Measurements from ENCODE around the gene PGAP3.
A peak's percentile ranks its signal among the peaks of the same experiment; 100 is the strongest.

The PGAP3 gene

GRCh38 chr17:39703913-39704312, 16.1 kb upstream of the PGAP3 start:
- Mint-ChIP-seq H3K4me1 (peaks cover 57% of the 10 kb centered on the region), H3K27me3 (ENCODE audit: low read depth) (no peaks in the 10 kb centered on the region), H3K9me3 (no peaks in the 10 kb centered on the region), H3K36me3 (ENCODE audit: low read depth) (peaks cover 18% of the 10 kb centered on the region), H3K4me3 (peak overlapping the region in 2 of 3 experiments; percentile 66 to 98), H3K27ac (peak overlapping the region; percentile 60 to 83 (median 71))
- no peak for TF ChIP-seq CTCF (IDR thresholded peaks at IDR 0.05; ENCODE audit: unreplicated experiment in 3 of 3)

GRCh38 chr17:39702901-39703893, 15.3 kb upstream of the PGAP3 start:
- H3K36me3 Mint-ChIP-seq (ENCODE audit: low read depth) = peaks cover 13% of the 10 kb centered on the region
- H3K27me3 Mint-ChIP-seq (ENCODE audit: low read depth) = no peaks in the 10 kb centered on the region
- peak overlapping the region; percentile 60 to 96 (median 83) for H3K27ac Mint-ChIP-seq
- peak overlapping the region; percentile 90 to 98 (median 97) for H3K4me3 Mint-ChIP-seq
- TF ChIP-seq CTCF (IDR thresholded peaks at IDR 0.05; ENCODE audit: unreplicated experiment in 3 of 3) = no peak
- no peaks in the 10 kb centered on the region for H3K9me3 Mint-ChIP-seq
- H3K4me1 Mint-ChIP-seq = peaks cover 54% of the 10 kb centered on the region

- Mint-ChIP-seq H3K4me3 (peak overlapping the region; percentile 90 to 98 (median 97)), H3K4me1 (peaks cover 49% of the 10 kb centered on the region), H3K36me3 (ENCODE audit: low read depth) (peaks cover 4% of the 10 kb centered on the region), H3K27ac (peak overlapping the region; percentile 83 to 96 (median 94)), H3K27me3 (ENCODE audit: low read depth) (no peaks in the 10 kb centered on the region), H3K9me3 (no peaks in the 10 kb centered on the region)
- TF ChIP-seq CTCF (IDR thresholded peaks at IDR 0.05; ENCODE audit: unreplicated experiment in 3 of 3) = no peak
Measured at GRCh38 chr17:39701784-39702422, 14.0 kb upstream of the PGAP3 start.

- Mint-ChIP-seq H3K4me3 (peak overlapping the region; percentile 90 to 98 (median 97)), H3K4me1 (peaks cover 48% of the 10 kb centered on the region), H3K27ac (peak overlapping the region; percentile 83 to 96 (median 94)), H3K36me3 (ENCODE audit: low read depth) (peaks cover 4% of the 10 kb centered on the region), H3K27me3 (ENCODE audit: low read depth) (no peaks in the 10 kb centered on the region), H3K9me3 (no peaks in the 10 kb centered on the region)
- no peak for TF ChIP-seq CTCF (IDR thresholded peaks at IDR 0.05; ENCODE audit: unreplicated experiment in 3 of 3)
Measured at GRCh38 chr17:39701012-39701783, 13.3 kb upstream of the PGAP3 start.

GRCh38 chr17:39700148-39700987, 12.5 kb upstream of the PGAP3 start:
- no peak for TF ChIP-seq CTCF (IDR thresholded peaks at IDR 0.05; ENCODE audit: unreplicated experiment in 3 of 3)
- H3K4me1 Mint-ChIP-seq = peaks cover 42% of the 10 kb centered on the region
- peak overlapping the region; percentile 90 to 98 (median 97) for H3K4me3 Mint-ChIP-seq
- peaks cover 4% of the 10 kb centered on the region for H3K36me3 Mint-ChIP-seq (ENCODE audit: low read depth)
- H3K27ac Mint-ChIP-seq = peak overlapping the region; percentile 95 to 98 (median 97)
- peaks cover 5% of the 10 kb centered on the region for H3K27me3 Mint-ChIP-seq (ENCODE audit: low read depth)
- no peaks in the 10 kb centered on the region for H3K9me3 Mint-ChIP-seq
